GM12878 (cell line): ENCODE measurements around the gene AKNA. TPM values are rescaled to one million over a fixed set of nuclear protein-coding genes. Genes with fewer than 3 reads are reported as not detected.

ENCODE experiments used
- ATAC-seq: fragments of 200-7000 bp; cut with Tn5 transposase; 3 replicates; pipeline ENCODE4 v1.9.1; 2020; ENCODE audit warnings: mild to moderate bottlenecking, moderate library complexity
- BruUV-seq: library from RNA; stranded (reverse); fragments of 400-500 nt; replicated peaks from 2 replicates; lab custom pipeline; 2021; lab: Mats Ljungman, UMichigan
- CTCF ChIA-PET: fragments of 300-600 bp; sonication (Branson Sonifier 250); formaldehyde crosslinking; extraction: SDS; loops from one replicate; lab custom pipeline; 2021; ENCODE audit warnings: inconsistent platforms; lab: Yijun Ruan, JAX
- POLR2A ChIA-PET: fragments of 350-600 bp; formaldehyde crosslinking; extraction: SDS; loops from one replicate; lab custom pipeline; 2021; ENCODE audit warnings: inconsistent platforms; lab: Charles Lee
- RAD21 ChIA-PET: fragments of 300-600 bp; sonication (Branson Sonifier 250); formaldehyde crosslinking; loops from one replicate; lab custom pipeline; 2023; ENCODE audit warnings: antibody characterized with exemption; ENCODE audit not compliant: unreplicated experiment; lab: Charles Lee
- SMC1A ChIA-PET: fragments of 300-600 bp; sonication (Branson Sonifier 250); formaldehyde crosslinking; loops from one replicate; lab custom pipeline; 2023; ENCODE audit not compliant: unreplicated experiment, uncharacterized antibody; lab: Charles Lee
- DNase-seq: peaks from one replicate; pipeline ENCODE4 v3.0.0-alpha.2; 2011; ENCODE audit warnings: low read depth, low spot score
- FAIRE-seq: peaks from 3 replicates; lab custom pipeline; 2011; peaks lifted over from hg19 to GRCh38; lab: Jason Lieb, UNC
- H2AFZ ChIP-seq: 2 replicates; pipeline ENCODE4 v1.6.0; 2011; ENCODE audit warnings: low read depth, low read length, control low read depth; ENCODE audit not compliant: control insufficient read depth
- H3K27ac ChIP-seq: 2 replicates; pipeline ENCODE4 v1.5.1; 2011; ENCODE audit warnings: control low read depth; ENCODE audit not compliant: control insufficient read depth, insufficient read depth
- H3K27me3 ChIP-seq, 2 experiments: replicated peaks in 1 of 2; 2 replicates each; pipeline versions ENCODE4 v1.6.0 to v1.6.1; 2011; ENCODE audit warnings: low read length in 1 of 2; ENCODE audit not compliant: control insufficient read depth in 2 of 2, insufficient read depth in 2 of 2
- H3K36me3 ChIP-seq, 2 experiments: 2 replicates each; pipeline ENCODE4 v1.5.1; 2011; ENCODE audit warnings: low read length in 1 of 2; ENCODE audit not compliant: control insufficient read depth in 2 of 2, insufficient read depth in 2 of 2
- H3K4me1 ChIP-seq: 2 replicates; pipeline ENCODE4 v1.6.1; 2011; ENCODE audit warnings: mild to moderate bottlenecking, low read length, moderate library complexity, mixed read lengths; ENCODE audit not compliant: control insufficient read depth, insufficient read depth
- H3K4me2 ChIP-seq: 2 replicates; pipeline ENCODE4 v1.6.0; 2011; ENCODE audit warnings: control low read depth; ENCODE audit not compliant: control insufficient read depth, insufficient read depth
- H3K4me3 ChIP-seq: fragments of 200-600 bp; sonication (generic); 2 replicates; pipeline ENCODE4 v1.5.1; 2016
- H3K79me2 ChIP-seq: 2 replicates; pipeline ENCODE4 v1.6.0; 2011; ENCODE audit warnings: low read length; ENCODE audit not compliant: control insufficient read depth, insufficient read depth
- H3K9ac ChIP-seq: 2 replicates; pipeline ENCODE4 v1.8.0; 2011; ENCODE audit warnings: low read length, control low read depth, mixed read lengths; ENCODE audit not compliant: control insufficient read depth, insufficient read depth
- H3K9me3 ChIP-seq: replicated peaks from 3 replicates; pipeline ENCODE4 v1.5.1; 2011; ENCODE audit warnings: mild to moderate bottlenecking, low read length; ENCODE audit not compliant: control insufficient read depth, insufficient read depth
- H4K20me1 ChIP-seq: 2 replicates; pipeline ENCODE4 v1.6.0; 2011; ENCODE audit not compliant: control insufficient read depth, insufficient read depth
- EZH2 ChIP-seq: IDR thresholded peaks from 2 replicates; pipeline ENCODE4 v1.6.1; 2012; ENCODE audit warnings: low read depth, mild to moderate bottlenecking, control low read depth, inconsistent platforms, low read length, borderline replicate concordance; ENCODE audit not compliant: control insufficient read depth
- FOS ChIP-seq: IDR thresholded peaks from 3 replicates; pipeline ENCODE4 v1.6.1; 2011; ENCODE audit warnings: borderline replicate concordance; ENCODE audit not compliant: insufficient read length; ENCODE audit errors: extremely low read depth
- RAD21 ChIP-seq: IDR thresholded peaks from 2 replicates; pipeline ENCODE4 v1.6.1; 2011; ENCODE audit warnings: mild to moderate bottlenecking, low read depth, low read length, moderate library complexity; ENCODE audit not compliant: insufficient read depth
- RUNX3 ChIP-seq: IDR thresholded peaks from 2 replicates; pipeline ENCODE4 v1.6.1; 2012; ENCODE audit warnings: low read length, inconsistent platforms
- SIX5 ChIP-seq: IDR thresholded peaks from 2 replicates; pipeline ENCODE4 v1.6.1; 2011; ENCODE audit warnings: mild to moderate bottlenecking, low read depth, low read length, moderate library complexity; ENCODE audit not compliant: severe bottlenecking
- SUZ12 ChIP-seq: fragments of 200-600 bp; sonication (generic); IDR thresholded peaks from one replicate; pipeline ENCODE4 v1.6.1; 2018; ENCODE audit warnings: antibody characterized with exemption, mild to moderate bottlenecking; ENCODE audit not compliant: unreplicated experiment
- WGBS: methylation state at CpG from one replicate; pipeline ENCODE4 v1.1.6; 2016; ENCODE audit warnings: low lambda C conversion rate; ENCODE audit not compliant: insufficient replicate concordance, insufficient coverage; ENCODE audit errors: missing lambda C conversion rate; 5-methylcytosine and 5-hydroxymethylcytosine counted together
- in situ Hi-C: fragments of 300-500 bp; cut with MboI; formaldehyde crosslinking; loops from 9 replicates; pipeline ENCODE4 v1.14.3; 2018; ENCODE audit warnings: mixed read lengths
- intact Hi-C: fragments of 100-400 bp; cut with micrococcal nuclease; formaldehyde crosslinking; loops from one replicate; pipeline ENCODE4 v1.14.2; 2022; ENCODE audit not compliant: unreplicated experiment
- polyA plus RNA-seq, 11 experiments: library from polyadenylated mRNA; depleted of rRNA in 4 of 11; unstranded in 6 of 11; stranded (reverse) in 5 of 11; fragments of >200 nt; fragmentation: Nextera tagmentation in 4 of 11; fragmentation: Illumina TruSeq in 1 of 11; extraction: Ambion mirVana in 4 of 11; extraction: Trizol in 1 of 11; gene quantifications; 1 replicate in 1 of 11; 2 replicates in 10 of 11; pipeline versions ENCODE4 v1.2.1 to v1.2.3, GENCODE V29; 2011 to 2016; ENCODE audit warnings: inconsistent platforms in 2 of 11, missing spikeins in 2 of 11, low read depth in 1 of 11
- total RNA-seq, 4 experiments: library from RNA; depleted of rRNA in 3 of 4; stranded (reverse); fragments of >200 nt in 3 of 4; fragmentation: Illumina TruSeq in 1 of 4; extraction: Trizol in 1 of 4; gene quantifications; 2 replicates each; pipeline versions ENCODE4 v1.2.1 to v1.2.3, GENCODE V29; 2013 to 2021

AKNA gene
- total and polyA plus RNA-seq, 10 of the 15 experiments (the other 5 are each of a cell fraction or from before 2014, with no cell fraction given) = 1.6 to 132 (median 35.3) TPM

DNA sequence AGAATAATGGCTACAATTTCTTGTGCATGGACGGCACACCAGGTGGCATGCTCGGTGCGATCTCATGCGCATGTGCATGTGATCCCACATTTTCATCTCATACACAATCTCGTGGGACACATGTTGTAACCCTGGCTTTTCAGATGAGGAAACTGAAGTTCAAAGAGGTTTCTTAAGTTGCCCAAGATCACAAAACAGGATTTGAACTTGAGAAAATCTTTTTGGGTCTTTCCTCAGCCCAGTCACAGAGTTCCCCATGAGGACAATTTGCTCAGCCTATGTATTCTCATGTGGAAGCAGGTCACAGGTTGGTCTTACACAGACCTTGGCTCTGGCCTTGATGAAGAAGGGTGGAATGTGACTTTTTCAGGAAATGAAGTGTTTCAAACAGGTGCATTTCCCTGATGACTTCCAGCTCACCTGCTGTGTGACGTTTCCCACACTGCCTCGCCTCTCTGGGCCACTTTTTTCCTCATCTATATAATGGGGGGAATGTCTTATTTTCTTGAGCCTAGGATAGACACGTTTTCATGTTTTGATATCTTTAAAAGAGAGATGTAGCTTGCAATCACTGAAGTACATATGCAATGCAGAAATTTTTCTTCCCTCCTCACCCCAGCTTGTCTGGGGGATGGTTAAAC, 71.9 kb downstream of the AKNA start:
- TF ChIP-seq FOS (no peak), EZH2 (no peak), RAD21 (no peak), RUNX3 (no peak), SUZ12 (no peak), SIX5 (no peak)
- in situ Hi-C loops (no loop called here), intact Hi-C loops (no loop called here)
- Histone ChIP-seq H3K4me2 (no peak overlapping the region), H3K9me3 (no peaks in the 10 kb centered on the region), H3K27me3 (no peaks in the 10 kb centered on the region; a peak in 1 of 4 replicates), H3K9ac (no peak overlapping the region), H3K36me3 (no peaks in the 10 kb centered on the region), H3K79me2 (no peaks in the 10 kb centered on the region), H3K4me3 (no peak overlapping the region), H4K20me1 (no peaks in the 10 kb centered on the region), H3K4me1 (no peaks in the 10 kb centered on the region), H3K27ac (no peak overlapping the region), H2AFZ (no peak overlapping the region)
- ChIA-PET CTCF (interaction anchor here (1.4 kb wide), 1 partner anchor 25 kb away, joined by 4 read pairs; no protein-coding TSS in a partner anchor), SMC1A (interaction anchor here (1.1 kb wide), 1 partner anchor 120 kb away, joined by 3 read pairs; no protein-coding TSS in a partner anchor), POLR2A (no interaction called here), RAD21 (no interaction called here)
- 48% methylated on average over 8 of the region's 8 CpGs for WGBS
- DNase-seq = no peak
- ATAC-seq = no peak
- no TSS peak for BruUV-seq
- no peak for FAIRE-seq
